Mesendoderm (in vitro differentiated cells): ENCODE results near the gene EVC2. TPM values are rescaled to one million over a fixed set of nuclear protein-coding genes. Genes with fewer than 3 reads are reported as not detected.

ENCODE experiments used
- DNase-seq: peaks from one replicate; pipeline ENCODE4 v3.0.0; 2013
- H2AK5ac ChIP-seq: 2 replicates; pipeline ENCODE4 v1.6.1; 2013; ENCODE audit warnings: low read length, inconsistent platforms
- H2BK120ac ChIP-seq: 2 replicates; pipeline ENCODE4 v1.6.1; 2013; ENCODE audit warnings: low read depth, mild to moderate bottlenecking, low read length, moderate library complexity, mixed read lengths
- H2BK15ac ChIP-seq: replicated peaks from 2 replicates; pipeline ENCODE4 v1.6.1; 2013; ENCODE audit warnings: low read depth, mild to moderate bottlenecking, moderate library complexity
- H2BK5ac ChIP-seq: 2 replicates; pipeline ENCODE4 v1.6.1; 2013; ENCODE audit warnings: low read length, inconsistent platforms
- H3K18ac ChIP-seq: 2 replicates; pipeline ENCODE4 v1.6.1; 2013; ENCODE audit warnings: mild to moderate bottlenecking, low read length, mixed read lengths
- H3K23ac ChIP-seq: one replicate; pipeline ENCODE4 v1.6.1; 2013; ENCODE audit warnings: low read length
- H3K27ac ChIP-seq: 2 replicates; pipeline ENCODE4 v1.5.1; 2013; ENCODE audit warnings: low read depth, mild to moderate bottlenecking, inconsistent platforms, low read length, moderate library complexity
- H3K27me3 ChIP-seq: 2 replicates; pipeline ENCODE4 v1.6.1; 2013; ENCODE audit warnings: low read length, control low read depth, mild to moderate bottlenecking, inconsistent platforms; ENCODE audit not compliant: insufficient read depth, poor library complexity
- H3K36me3 ChIP-seq: 2 replicates; pipeline ENCODE4 v1.6.1; 2013; ENCODE audit warnings: low read length, inconsistent platforms; ENCODE audit not compliant: control insufficient read depth, insufficient read depth
- H3K4ac ChIP-seq: one replicate; pipeline ENCODE4 v1.6.1; 2013; ENCODE audit warnings: low read depth, mild to moderate bottlenecking, low read length, moderate library complexity
- H3K4me1 ChIP-seq: 2 replicates; pipeline ENCODE4 v1.6.1; 2013; ENCODE audit warnings: low read depth, low read length, inconsistent platforms; ENCODE audit not compliant: control insufficient read depth
- H3K4me2 ChIP-seq: 2 replicates; pipeline ENCODE4 v1.6.1; 2013; ENCODE audit warnings: low read length
- H3K4me3 ChIP-seq: 2 replicates; pipeline ENCODE4 v1.5.1; 2013; ENCODE audit warnings: mild to moderate bottlenecking, low read length
- H3K56ac ChIP-seq: one replicate; pipeline ENCODE4 v1.6.1; 2013; ENCODE audit warnings: low read length
- H3K79me1 ChIP-seq: 2 replicates; pipeline ENCODE4 v1.6.1; 2013; ENCODE audit warnings: low read length, inconsistent platforms
- H3K79me2 ChIP-seq: 2 replicates; pipeline ENCODE4 v1.6.1; 2013; ENCODE audit warnings: mild to moderate bottlenecking, low read length; ENCODE audit not compliant: control insufficient read depth, insufficient read depth
- H3K9ac ChIP-seq: 2 replicates; pipeline ENCODE4 v1.6.1; 2013; ENCODE audit warnings: low read length, inconsistent platforms
- H4K5ac ChIP-seq: one replicate; pipeline ENCODE4 v1.6.1; 2013; ENCODE audit warnings: low read length
- H4K8ac ChIP-seq: one replicate; pipeline ENCODE4 v1.6.1; 2013; ENCODE audit warnings: low read depth, mild to moderate bottlenecking, control low read depth, low read length, moderate library complexity
- WGBS: extraction: QIAGEN DNeasy Blood & Tissue Kit; methylation state at CpG from one replicate; pipeline ENCODE4 v1.1.7; 2013; ENCODE audit warnings: low lambda C conversion rate, missing lambda C conversion rate; ENCODE audit not compliant: insufficient coverage; ENCODE audit errors: extremely low coverage; 5-methylcytosine and 5-hydroxymethylcytosine counted together
- polyA plus RNA-seq, 2 experiments: library from polyadenylated mRNA; stranded (reverse); fragments of 200-250 nt; gene quantifications; one replicate each; pipeline ENCODE4 v1.2.3, GENCODE V29; 2013

Gene EVC2
- 3.1 TPM for polyA plus RNA-seq (2013, experiment 1 of 2)
- polyA plus RNA-seq (2013, experiment 2 of 2), result 2.8 TPM

- Histone ChIP-seq H3K4me2 (peak within 1 kb of the TSS; percentile 70), H3K79me1 (peaks cover 12% of the 10 kb centered on the region), H4K8ac (peak within 1 kb of the TSS; percentile 68), H3K56ac (peak within 1 kb of the TSS; percentile 71), H3K27ac (no peak within 1 kb of the TSS), H2AK5ac (no peak within 1 kb of the TSS), H3K27me3 (no peaks in the 10 kb centered on the region), H3K36me3 (no peaks in the 10 kb centered on the region), H2BK5ac (no peak within 1 kb of the TSS), H2BK120ac (no peak within 1 kb of the TSS), H3K79me2 (peaks cover 1% of the 10 kb centered on the region), H2BK15ac (no peak within 1 kb of the TSS), H3K4me1 (peaks cover 11% of the 10 kb centered on the region), H3K4ac (peak within 1 kb of the TSS; percentile 43), H4K5ac (no peak within 1 kb of the TSS), H3K23ac (no peak within 1 kb of the TSS), H3K4me3 (peak within 1 kb of the TSS; percentile 50), H3K18ac (peak within 1 kb of the TSS; percentile 89), H3K9ac (peak within 1 kb of the TSS; percentile 90)
- peak; percentile 65 for DNase-seq
- WGBS, result no CpG with 5 or more reads among the region's 57 CpGs
These were observed at the start of gene EVC2 for GRCh38 chr4:5708449-5709206. Gene EVC2 (minus strand): TSS chr4:5708559. CDS start chr4:5708513, 46 bp downstream.

- Histone ChIP-seq H3K27me3 (no peaks in the 10 kb centered on the region), H3K4me3 (no peak overlapping the region), H3K4me1 (peaks cover 2% of the 10 kb centered on the region), H3K23ac (no peak overlapping the region), H4K5ac (no peak overlapping the region), H3K36me3 (peaks cover 6% of the 10 kb centered on the region), H3K79me1 (no peaks in the 10 kb centered on the region), H3K4me2 (no peak overlapping the region), H3K27ac (no peak overlapping the region), H3K56ac (no peak overlapping the region), H3K79me2 (no peaks in the 10 kb centered on the region), H2BK15ac (no peak overlapping the region), H2AK5ac (no peak overlapping the region), H3K9ac (no peak overlapping the region), H3K18ac (no peak overlapping the region), H4K8ac (no peak overlapping the region), H2BK5ac (no peak overlapping the region), H2BK120ac (no peak overlapping the region), H3K4ac (no peak overlapping the region)
- WGBS, result no CpG with 5 or more reads among the region's 10 CpGs
- no peak for DNase-seq
These were observed 49.6 kb upstream of the EVC2 start for GRCh38 chr4:5757954-5758353.

GRCh38 chr4:5757536-5757935 is 49.2 kb upstream of the EVC2 start:
- Histone ChIP-seq H2BK15ac (no peak overlapping the region), H3K4me2 (no peak overlapping the region), H2BK5ac (no peak overlapping the region), H3K27ac (no peak overlapping the region), H3K23ac (no peak overlapping the region), H3K18ac (no peak overlapping the region), H3K4me3 (no peak overlapping the region), H3K4ac (no peak overlapping the region), H3K79me2 (no peaks in the 10 kb centered on the region), H3K36me3 (peaks cover 6% of the 10 kb centered on the region), H2AK5ac (no peak overlapping the region), H3K27me3 (no peaks in the 10 kb centered on the region), H3K56ac (no peak overlapping the region), H3K79me1 (no peaks in the 10 kb centered on the region), H2BK120ac (no peak overlapping the region), H4K5ac (no peak overlapping the region), H3K4me1 (peaks cover 3% of the 10 kb centered on the region), H4K8ac (no peak overlapping the region), H3K9ac (no peak overlapping the region)
- no CpG with 5 or more reads among the region's 4 CpGs for WGBS
- no peak for DNase-seq

DNA sequence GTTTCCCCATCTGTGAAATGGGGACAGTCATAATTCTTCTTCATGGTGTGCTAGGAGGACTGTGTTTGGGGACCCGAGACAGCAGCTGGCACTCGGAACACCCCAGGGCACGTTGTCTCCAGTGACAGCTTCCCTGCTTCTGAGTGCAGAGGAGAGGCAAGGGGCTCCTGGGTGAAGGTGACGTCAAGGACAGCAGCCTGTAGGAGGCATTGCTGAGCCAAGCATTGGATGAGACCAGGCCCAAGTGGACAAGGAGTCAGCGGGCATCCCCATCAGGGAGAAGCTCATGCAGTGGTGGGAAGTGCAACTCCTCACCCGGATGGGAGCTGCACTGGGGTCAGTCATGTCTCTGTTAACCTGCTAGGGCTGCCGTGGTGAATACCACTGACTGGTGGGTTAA is 48.7 kb upstream of the EVC2 start:
- Histone ChIP-seq H4K5ac (no peak overlapping the region), H4K8ac (no peak overlapping the region), H3K79me1 (no peaks in the 10 kb centered on the region), H2AK5ac (no peak overlapping the region), H3K23ac (no peak overlapping the region), H3K4me1 (peaks cover 5% of the 10 kb centered on the region), H3K36me3 (peaks cover 6% of the 10 kb centered on the region), H3K4me2 (no peak overlapping the region), H3K18ac (no peak overlapping the region), H2BK120ac (no peak overlapping the region), H3K4ac (no peak overlapping the region), H3K27me3 (no peaks in the 10 kb centered on the region), H3K4me3 (no peak overlapping the region), H3K79me2 (no peaks in the 10 kb centered on the region), H2BK15ac (no peak overlapping the region), H3K56ac (no peak overlapping the region), H2BK5ac (no peak overlapping the region), H3K9ac (no peak overlapping the region), H3K27ac (no peak overlapping the region)
- DNase-seq, result no peak
- WGBS, result no CpG with 5 or more reads among the region's 7 CpGs

- no peak overlapping the region for H4K5ac ChIP-seq
- peaks cover 8% of the 10 kb centered on the region for H3K4me1 ChIP-seq
- no CpG with 5 or more reads among the region's 9 CpGs for WGBS
These were observed 47.9 kb upstream of the EVC2 start for GRCh38 chr4:5756271-5756670.

DNA sequence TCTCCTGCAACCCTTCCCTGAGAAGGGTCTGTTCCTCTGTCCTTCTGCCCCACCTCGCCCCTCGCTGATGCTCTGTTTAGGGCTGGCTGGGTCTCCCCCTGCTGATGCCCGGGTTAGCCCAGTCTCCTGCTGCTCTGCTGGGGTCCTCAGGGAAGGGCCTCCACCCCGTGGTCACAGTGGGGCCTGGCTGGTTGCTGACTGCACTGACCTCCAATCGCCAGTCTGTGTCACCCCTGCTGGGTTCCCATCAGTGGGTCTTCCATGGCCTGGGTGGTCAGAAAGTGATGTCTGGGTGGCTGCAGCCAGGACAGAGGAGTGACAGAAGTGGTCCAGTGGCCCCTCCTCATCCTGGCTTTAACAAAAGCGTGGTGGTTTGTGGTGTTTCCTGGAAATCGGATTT is 47.3 kb upstream of the EVC2 start:
- Histone ChIP-seq H3K36me3 (peaks cover 6% of the 10 kb centered on the region), H2BK5ac (no peak overlapping the region), H4K5ac (no peak overlapping the region), H2BK120ac (no peak overlapping the region), H3K9ac (no peak overlapping the region), H3K79me1 (no peaks in the 10 kb centered on the region), H3K4me1 (peaks cover 8% of the 10 kb centered on the region), H2AK5ac (no peak overlapping the region), H3K27ac (no peak overlapping the region), H4K8ac (no peak overlapping the region), H3K79me2 (no peaks in the 10 kb centered on the region), H3K18ac (no peak overlapping the region), H3K23ac (no peak overlapping the region), H3K56ac (no peak overlapping the region), H3K4me2 (no peak overlapping the region), H2BK15ac (no peak overlapping the region), H3K4ac (no peak overlapping the region), H3K4me3 (no peak overlapping the region), H3K27me3 (no peaks in the 10 kb centered on the region)
- WGBS, result no CpG with 5 or more reads among the region's 7 CpGs
- no peak for DNase-seq

More at GRCh38 chr4:5756271-5756670, 47.9 kb upstream of the EVC2 start:
- Histone ChIP-seq H3K9ac (no peak overlapping the region), H3K18ac (no peak overlapping the region), H2BK120ac (no peak overlapping the region), H3K79me1 (no peaks in the 10 kb centered on the region), H3K4me2 (no peak overlapping the region), H3K4me3 (no peak overlapping the region), H2BK15ac (no peak overlapping the region), H3K23ac (no peak overlapping the region), H2AK5ac (no peak overlapping the region), H3K56ac (no peak overlapping the region), H4K8ac (no peak overlapping the region), H3K79me2 (no peaks in the 10 kb centered on the region), H3K36me3 (peaks cover 6% of the 10 kb centered on the region), H2BK5ac (no peak overlapping the region), H3K27me3 (no peaks in the 10 kb centered on the region), H3K4ac (no peak overlapping the region), H3K27ac (no peak overlapping the region)
- no peak for DNase-seq
